ENCODE data around the gene KCNMB2. TPM values are rescaled to one million over a fixed set of nuclear protein-coding genes. Genes with fewer than 3 reads are reported as not detected.
"Not testable (repeated sequence)": the region's sequence is repeated elsewhere in the genome, so short reads cannot be mapped to it uniquely, and the experiment has no call there.

Gene KCNMB2
- total RNA-seq, 1 donor from 2014 or later: 1.2 TPM

- Histone ChIP-seq H3K9me3 (no peaks in the 10 kb centered on the region), H3K27me3 (no peaks in the 10 kb centered on the region), H3K4me1 (no peaks in the 10 kb centered on the region), H3K4me3 (no peak overlapping the region), H3K27ac (no peak overlapping the region), H3K36me3 (no peaks in the 10 kb centered on the region)
- ATAC-seq (no peak), DNase-seq (no peak)
- intact Hi-C loops (cut with DNase I): no loop called here
- TF ChIP-seq CTCF (IDR thresholded peaks at IDR 0.05): no peak
Measured at GRCh38 chr3:178849199-178849910, 313.1 kb downstream of the KCNMB2 start.

GRCh38 chr3:178850450-178851190, 314.4 kb downstream of the KCNMB2 start:
- Histone ChIP-seq H3K4me1 (no peaks in the 10 kb centered on the region), H3K4me3 (no peak overlapping the region), H3K27me3 (no peaks in the 10 kb centered on the region), H3K27ac (no peak overlapping the region), H3K9me3 (no peaks in the 10 kb centered on the region), H3K36me3 (no peaks in the 10 kb centered on the region)
- ATAC-seq (no peak), DNase-seq (no peak)
- TF ChIP-seq CTCF (IDR thresholded peaks at IDR 0.05): peak; percentile 6
- intact Hi-C loops (cut with DNase I): no loop called here

- no peak overlapping the region for H3K27ac ChIP-seq
- H3K9me3 ChIP-seq: no peaks in the 10 kb centered on the region
- intact Hi-C loops (cut with DNase I): no loop called here
- H3K4me1 ChIP-seq: no peaks in the 10 kb centered on the region
- H3K36me3 ChIP-seq: no peaks in the 10 kb centered on the region
- ATAC-seq (no peak), DNase-seq (no peak)
- TF ChIP-seq CTCF (IDR thresholded peaks at IDR 0.05): no peak
- no peak overlapping the region for H3K4me3 ChIP-seq
- no peaks in the 10 kb centered on the region for H3K27me3 ChIP-seq
Measured at GRCh38 chr3:178851564-178851963, 315.3 kb downstream of the KCNMB2 start.

- TF ChIP-seq CTCF (IDR thresholded peaks at IDR 0.05): no peak
- H3K27ac ChIP-seq: no peak overlapping the region
- no peaks in the 10 kb centered on the region for H3K9me3 ChIP-seq
- H3K36me3 ChIP-seq: no peaks in the 10 kb centered on the region
- DNase-seq (no peak), ATAC-seq (no peak)
- H3K27me3 ChIP-seq: no peaks in the 10 kb centered on the region
- intact Hi-C loops (cut with DNase I): no loop called here
- H3K4me3 ChIP-seq: no peak overlapping the region
- H3K4me1 ChIP-seq: no peaks in the 10 kb centered on the region
Measured at GRCh38 chr3:178856804-178857203, 320.6 kb downstream of the KCNMB2 start.

GRCh38 chr3:178859386-178859785, 323.1 kb downstream of the KCNMB2 start:
- Histone ChIP-seq H3K36me3 (no peaks in the 10 kb centered on the region), H3K4me1 (no peaks in the 10 kb centered on the region), H3K27me3 (no peaks in the 10 kb centered on the region), H3K4me3 (no peak overlapping the region), H3K9me3 (no peaks in the 10 kb centered on the region), H3K27ac (no peak overlapping the region)
- intact Hi-C loops (cut with DNase I): no loop called here
- TF ChIP-seq CTCF (IDR thresholded peaks at IDR 0.05): no peak
- DNase-seq (no peak), ATAC-seq (no peak)

GRCh38 chr3:178859900-178860436, 323.7 kb downstream of the KCNMB2 start:
- ATAC-seq; DNase-seq; H3K9me3 ChIP-seq; H3K27ac ChIP-seq; H3K36me3 ChIP-seq; H3K4me3 ChIP-seq; intact Hi-C loops (cut with DNase I); H3K27me3 ChIP-seq; H3K4me1 ChIP-seq: not testable (repeated sequence)

Measured in upper lobe of right lung (tissue), 1 donor.